Fibroblast of pulmonary artery (primary cell): ENCODE data around the gene SUN1.
"Not testable (repeated sequence)": the region's sequence is repeated elsewhere in the genome, so short reads cannot be mapped to it uniquely, and the experiment has no call there.

Source experiments
- DNase-seq: peaks from one replicate; pipeline ENCODE4 v3.0.0-alpha.2; 2010; ENCODE audit warnings: low read depth
- H3K4me3 ChIP-seq: replicated peaks from 2 replicates; pipeline ENCODE4 v1.5.1; 2011; ENCODE audit warnings: low read depth, mild to moderate bottlenecking, control low read depth, low read length, moderate library complexity
- TF ChIP-seq, protein P1 (sequence below): IDR thresholded peaks from 2 replicates; pipeline ENCODE4 v1.5.1; 2011; ENCODE audit warnings: mild to moderate bottlenecking, control low read depth, low read length, inconsistent platforms; ENCODE audit errors: missing control alignments

The SUN1 gene

DNA sequence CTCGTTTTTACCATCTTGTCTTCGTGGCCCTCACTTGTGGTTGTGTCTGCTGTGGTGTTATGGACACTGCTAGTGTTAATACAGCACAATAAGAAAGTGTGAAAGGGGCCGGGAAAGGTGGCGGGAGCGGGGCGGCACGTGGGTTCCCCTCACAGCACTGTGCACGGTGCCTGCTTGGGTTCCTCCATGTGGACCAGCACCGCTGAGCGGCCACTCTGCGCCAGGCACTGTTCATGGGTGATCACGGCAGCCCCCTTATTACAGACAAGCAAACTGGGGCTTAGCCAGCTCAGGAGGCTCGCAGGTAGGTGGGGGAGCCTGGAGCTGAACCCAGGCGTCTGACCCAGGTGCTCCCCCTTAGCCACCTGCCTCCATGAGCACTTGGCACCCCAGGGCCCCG is 12.2 kb downstream of the SUN1 start:
- no peak overlapping the region for H3K4me3 ChIP-seq
- no peak for DNase-seq
- TF ChIP-seq, protein P1, sequence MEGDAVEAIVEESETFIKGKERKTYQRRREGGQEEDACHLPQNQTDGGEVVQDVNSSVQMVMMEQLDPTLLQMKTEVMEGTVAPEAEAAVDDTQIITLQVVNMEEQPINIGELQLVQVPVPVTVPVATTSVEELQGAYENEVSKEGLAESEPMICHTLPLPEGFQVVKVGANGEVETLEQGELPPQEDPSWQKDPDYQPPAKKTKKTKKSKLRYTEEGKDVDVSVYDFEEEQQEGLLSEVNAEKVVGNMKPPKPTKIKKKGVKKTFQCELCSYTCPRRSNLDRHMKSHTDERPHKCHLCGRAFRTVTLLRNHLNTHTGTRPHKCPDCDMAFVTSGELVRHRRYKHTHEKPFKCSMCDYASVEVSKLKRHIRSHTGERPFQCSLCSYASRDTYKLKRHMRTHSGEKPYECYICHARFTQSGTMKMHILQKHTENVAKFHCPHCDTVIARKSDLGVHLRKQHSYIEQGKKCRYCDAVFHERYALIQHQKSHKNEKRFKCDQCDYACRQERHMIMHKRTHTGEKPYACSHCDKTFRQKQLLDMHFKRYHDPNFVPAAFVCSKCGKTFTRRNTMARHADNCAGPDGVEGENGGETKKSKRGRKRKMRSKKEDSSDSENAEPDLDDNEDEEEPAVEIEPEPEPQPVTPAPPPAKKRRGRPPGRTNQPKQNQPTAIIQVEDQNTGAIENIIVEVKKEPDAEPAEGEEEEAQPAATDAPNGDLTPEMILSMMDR: no peak

DNA sequence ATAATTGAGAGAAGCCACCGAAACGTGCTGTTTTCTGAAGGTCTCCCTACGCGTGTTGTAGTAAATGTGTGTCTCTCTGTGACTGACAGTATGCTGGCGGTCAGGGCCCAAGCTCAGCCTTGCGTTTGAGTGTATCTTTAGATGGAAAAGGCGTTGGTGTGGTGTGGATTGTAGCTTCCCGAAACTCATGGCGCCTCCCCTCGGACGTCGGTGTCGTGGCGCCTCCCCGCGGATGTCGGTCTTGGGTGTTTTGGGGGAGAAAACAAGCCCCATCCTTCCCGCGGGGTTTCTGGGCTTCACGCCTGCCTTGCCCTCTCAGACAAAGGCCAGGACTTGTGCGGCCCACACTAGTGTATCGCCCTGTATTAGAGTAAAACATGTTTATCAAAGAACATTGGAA is 12.8 kb downstream of the SUN1 start:
- H3K4me3 ChIP-seq: no peak overlapping the region
- DNase-seq: no peak
- TF ChIP-seq, protein P1: no peak

DNA sequence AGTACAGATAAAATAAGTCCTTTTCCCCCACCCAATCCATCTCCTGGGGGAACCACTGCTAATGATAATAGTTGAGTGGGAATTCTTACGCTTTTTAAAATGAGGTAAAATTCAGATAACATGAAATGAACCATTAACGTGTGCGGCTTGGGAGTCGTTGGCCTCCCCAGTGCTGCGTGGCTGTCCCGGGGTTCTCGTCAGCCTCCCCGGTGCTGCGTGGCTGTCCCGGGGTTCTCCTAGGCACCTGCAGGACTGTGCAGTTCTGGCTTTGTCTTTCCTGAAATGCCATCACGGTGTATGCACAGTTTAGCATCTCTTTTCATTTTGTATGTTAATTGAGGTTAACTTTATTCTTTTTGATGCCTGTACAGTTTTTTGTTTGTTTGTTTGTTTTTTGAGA is 13.5 kb downstream of the SUN1 start:
- TF ChIP-seq, protein P1: no peak
- no peak for DNase-seq
- no peak overlapping the region for H3K4me3 ChIP-seq

DNA sequence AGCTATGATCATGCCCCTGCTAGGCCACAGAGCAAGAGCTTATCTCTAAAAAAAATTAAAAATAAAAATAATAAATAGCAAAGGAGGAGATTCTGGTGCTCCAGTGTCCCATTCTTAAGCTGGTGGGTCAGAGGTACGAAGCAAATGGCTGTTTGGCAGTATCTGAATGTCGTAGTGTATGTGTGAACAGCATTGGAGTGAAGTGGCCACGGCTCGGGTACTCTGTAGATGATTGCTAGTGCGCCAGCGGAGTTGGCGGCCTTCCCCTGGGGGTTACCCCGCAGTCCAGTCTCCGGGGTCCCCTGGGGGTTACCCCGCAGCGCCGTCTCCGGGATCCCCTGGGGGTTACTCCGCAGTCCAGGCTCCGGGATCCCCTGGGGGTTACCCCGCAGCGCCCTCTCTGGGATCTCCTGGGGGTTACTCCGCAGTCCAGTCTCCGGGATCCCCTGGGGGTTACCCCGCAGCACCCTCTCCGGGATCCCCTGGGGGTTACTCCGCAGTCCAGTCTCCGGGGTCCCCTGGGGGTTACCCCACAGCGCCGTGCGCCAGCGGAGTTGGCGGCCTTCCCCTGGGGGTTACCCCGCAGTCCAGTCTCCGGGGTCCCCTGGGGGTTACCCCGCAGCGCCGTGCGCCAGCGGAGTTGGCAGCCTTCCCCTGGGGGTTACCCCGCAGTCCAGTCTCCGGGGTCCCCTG is 14.8 kb downstream of the SUN1 start:
- H3K4me3 ChIP-seq, DNase-seq: not testable (repeated sequence)

DNA sequence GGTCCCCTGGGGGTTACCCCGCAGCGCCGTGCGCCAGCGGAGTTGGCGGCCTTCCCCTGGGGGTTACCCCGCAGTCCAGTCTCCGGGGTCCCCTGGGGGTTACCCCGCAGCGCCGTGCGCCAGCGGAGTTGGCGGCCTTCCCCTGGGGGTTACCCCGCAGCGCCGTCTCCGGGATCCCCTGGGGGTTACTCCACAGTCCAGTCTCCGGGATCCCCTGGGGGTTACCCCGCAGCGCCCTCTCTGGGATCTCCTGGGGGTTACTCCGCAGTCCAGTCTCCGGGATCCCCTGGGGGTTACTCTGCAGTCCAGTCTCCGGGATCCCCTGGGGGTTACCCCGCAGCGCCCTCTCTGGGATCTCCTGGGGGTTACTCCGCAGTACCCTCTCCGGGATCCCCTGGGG is 15.5 kb downstream of the SUN1 start:
- DNase-seq: not testable (repeated sequence)

DNA sequence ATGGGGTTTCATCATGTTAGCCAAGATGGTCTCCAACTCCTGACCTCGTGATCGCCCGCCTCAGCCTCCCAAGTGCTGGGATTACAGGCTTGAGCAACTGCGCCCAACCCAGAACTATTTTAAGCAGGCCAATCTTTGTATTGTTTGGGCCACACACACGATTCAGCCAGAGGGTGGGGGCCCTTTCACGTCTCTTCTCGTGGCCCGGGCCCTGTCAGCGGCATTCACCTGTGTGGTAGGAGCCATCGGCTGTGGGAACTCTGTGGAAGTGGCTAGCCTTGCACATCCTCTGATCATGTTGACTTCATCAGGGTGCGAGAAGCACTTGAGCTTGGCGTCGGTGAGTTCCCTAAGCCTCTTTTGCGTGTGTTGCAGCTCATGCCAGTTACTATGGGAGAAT is 16.9 kb downstream of the SUN1 start:
- TF ChIP-seq, protein P1: no peak
- H3K4me3 ChIP-seq: no peak overlapping the region
- no peak for DNase-seq

More for the DNA sequence above, 15.5 kb downstream of the SUN1 start:
- not testable (repeated sequence) for H3K4me3 ChIP-seq

DNA sequence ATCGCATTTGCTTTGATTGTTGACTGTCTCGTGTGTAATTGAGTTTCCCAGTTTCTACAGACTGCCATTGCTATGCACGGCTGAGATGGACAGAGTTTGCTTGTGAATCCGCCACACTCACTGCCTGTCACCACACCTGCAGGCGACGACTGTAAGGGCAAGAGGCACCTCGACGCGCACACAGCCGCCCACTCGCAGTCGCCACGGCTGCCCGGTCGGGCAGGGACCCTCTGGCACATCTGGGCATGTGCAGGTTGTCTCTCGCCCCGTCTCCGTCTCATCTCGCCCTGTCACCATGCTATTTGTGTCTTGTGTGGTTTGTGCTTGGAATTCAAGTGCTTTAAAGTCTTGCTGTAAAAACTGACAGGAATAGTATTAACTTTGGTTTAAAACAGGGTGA is 17.5 kb downstream of the SUN1 start:
- TF ChIP-seq, protein P1: no peak
- no peak for DNase-seq
- H3K4me3 ChIP-seq: no peak overlapping the region

DNA sequence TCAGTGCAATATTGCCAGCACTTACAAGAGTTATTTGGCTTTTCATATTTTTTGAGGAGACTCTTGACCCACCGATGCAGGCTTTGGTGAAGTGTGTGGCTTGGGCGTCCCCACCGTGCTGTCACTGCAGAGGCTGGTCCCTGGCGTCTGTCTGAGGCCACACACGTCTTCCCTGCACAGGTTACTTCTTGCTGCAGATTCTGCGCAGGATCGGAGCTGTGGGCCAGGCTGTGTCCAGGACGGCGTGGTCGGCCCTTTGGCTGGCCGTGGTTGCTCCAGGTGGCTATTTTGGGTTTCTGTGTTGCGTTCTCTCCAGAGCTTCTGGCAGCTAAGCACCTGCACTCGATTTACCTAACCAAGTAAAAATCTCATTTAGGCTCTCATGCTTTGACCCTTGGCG is 18.9 kb downstream of the SUN1 start:
- TF ChIP-seq, protein P1: no peak
- no peak for DNase-seq
- no peak overlapping the region for H3K4me3 ChIP-seq
